ENCODE results near the gene SLC6A13.

SLC6A13 gene

GRCh38 chr12:254912-255311 is 7.7 kb downstream of the SLC6A13 start:
- peaks cover 65% of the 10 kb centered on the region for H3K4me1 Mint-ChIP-seq
- H3K9me3 Mint-ChIP-seq = no peaks in the 10 kb centered on the region
- TF ChIP-seq, protein P1, sequence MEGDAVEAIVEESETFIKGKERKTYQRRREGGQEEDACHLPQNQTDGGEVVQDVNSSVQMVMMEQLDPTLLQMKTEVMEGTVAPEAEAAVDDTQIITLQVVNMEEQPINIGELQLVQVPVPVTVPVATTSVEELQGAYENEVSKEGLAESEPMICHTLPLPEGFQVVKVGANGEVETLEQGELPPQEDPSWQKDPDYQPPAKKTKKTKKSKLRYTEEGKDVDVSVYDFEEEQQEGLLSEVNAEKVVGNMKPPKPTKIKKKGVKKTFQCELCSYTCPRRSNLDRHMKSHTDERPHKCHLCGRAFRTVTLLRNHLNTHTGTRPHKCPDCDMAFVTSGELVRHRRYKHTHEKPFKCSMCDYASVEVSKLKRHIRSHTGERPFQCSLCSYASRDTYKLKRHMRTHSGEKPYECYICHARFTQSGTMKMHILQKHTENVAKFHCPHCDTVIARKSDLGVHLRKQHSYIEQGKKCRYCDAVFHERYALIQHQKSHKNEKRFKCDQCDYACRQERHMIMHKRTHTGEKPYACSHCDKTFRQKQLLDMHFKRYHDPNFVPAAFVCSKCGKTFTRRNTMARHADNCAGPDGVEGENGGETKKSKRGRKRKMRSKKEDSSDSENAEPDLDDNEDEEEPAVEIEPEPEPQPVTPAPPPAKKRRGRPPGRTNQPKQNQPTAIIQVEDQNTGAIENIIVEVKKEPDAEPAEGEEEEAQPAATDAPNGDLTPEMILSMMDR (IDR thresholded peaks at IDR 0.05) = no peak
- peak overlapping the region; percentile 7 for H3K4me3 Mint-ChIP-seq
- H3K27me3 Mint-ChIP-seq (ENCODE audit: low read depth, poor library complexity) = peaks cover 35% of the 10 kb centered on the region
- H3K27ac Mint-ChIP-seq = no peak overlapping the region
- DNase-seq = no peak
- H3K36me3 Mint-ChIP-seq (ENCODE audit: low read depth) = no peaks in the 10 kb centered on the region

GRCh38 chr12:254039-254438 is 8.6 kb downstream of the SLC6A13 start:
- TF ChIP-seq, protein P1 (IDR thresholded peaks at IDR 0.05) = no peak
- peaks cover 32% of the 10 kb centered on the region for H3K27me3 Mint-ChIP-seq (ENCODE audit: low read depth, poor library complexity)
- DNase-seq = peak; percentile 30
- peaks cover 65% of the 10 kb centered on the region for H3K4me1 Mint-ChIP-seq
- no peaks in the 10 kb centered on the region for H3K36me3 Mint-ChIP-seq (ENCODE audit: low read depth)
- H3K4me3 Mint-ChIP-seq = no peak overlapping the region
- no peak overlapping the region for H3K27ac Mint-ChIP-seq
- peaks cover under 1% of the 10 kb centered on the region for H3K9me3 Mint-ChIP-seq

DNA sequence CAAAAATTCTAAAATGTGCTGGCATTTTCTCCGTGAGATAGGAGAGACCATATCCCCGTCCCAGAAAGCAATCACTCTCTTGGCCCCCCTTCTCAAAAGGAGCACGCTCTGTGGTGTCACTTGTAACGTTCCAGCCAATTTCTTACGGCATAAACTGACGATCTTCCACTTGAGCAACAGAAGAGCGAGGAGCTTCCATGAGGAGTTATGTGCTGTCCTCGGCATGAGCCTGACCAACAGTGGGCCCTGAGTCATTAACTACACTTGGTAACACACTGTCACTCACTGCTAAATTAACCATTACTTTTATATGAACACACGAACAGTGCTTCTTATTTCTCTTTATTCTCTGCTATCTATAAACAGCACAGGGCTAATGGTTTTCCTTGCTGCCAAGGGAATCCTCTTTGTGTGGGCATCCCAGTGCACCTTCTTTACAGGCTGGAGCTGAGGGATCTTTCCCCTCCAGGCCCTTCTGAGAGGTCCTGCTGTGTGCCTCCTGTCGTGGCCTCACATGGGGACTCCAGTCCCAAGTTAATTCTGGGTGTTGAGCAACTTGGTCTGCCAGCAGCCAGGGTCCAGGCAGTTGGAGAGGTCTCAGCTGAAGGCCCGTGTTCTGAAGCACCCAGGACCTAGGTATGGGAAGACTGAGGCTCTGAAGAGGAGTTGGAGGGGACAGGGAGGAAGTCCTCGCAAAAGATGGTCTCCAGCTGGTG is 9.4 kb downstream of the SLC6A13 start:
- H3K27ac Mint-ChIP-seq = no peak overlapping the region
- DNase-seq = no peak
- peaks cover 8% of the 10 kb centered on the region for H3K9me3 Mint-ChIP-seq
- peaks cover 65% of the 10 kb centered on the region for H3K4me1 Mint-ChIP-seq
- no peaks in the 10 kb centered on the region for H3K36me3 Mint-ChIP-seq (ENCODE audit: low read depth)
- TF ChIP-seq, protein P1 (IDR thresholded peaks at IDR 0.05) = no peak
- H3K4me3 Mint-ChIP-seq = peak overlapping the region; percentile 19
- H3K27me3 Mint-ChIP-seq (ENCODE audit: low read depth, poor library complexity) = peaks cover 28% of the 10 kb centered on the region

DNA sequence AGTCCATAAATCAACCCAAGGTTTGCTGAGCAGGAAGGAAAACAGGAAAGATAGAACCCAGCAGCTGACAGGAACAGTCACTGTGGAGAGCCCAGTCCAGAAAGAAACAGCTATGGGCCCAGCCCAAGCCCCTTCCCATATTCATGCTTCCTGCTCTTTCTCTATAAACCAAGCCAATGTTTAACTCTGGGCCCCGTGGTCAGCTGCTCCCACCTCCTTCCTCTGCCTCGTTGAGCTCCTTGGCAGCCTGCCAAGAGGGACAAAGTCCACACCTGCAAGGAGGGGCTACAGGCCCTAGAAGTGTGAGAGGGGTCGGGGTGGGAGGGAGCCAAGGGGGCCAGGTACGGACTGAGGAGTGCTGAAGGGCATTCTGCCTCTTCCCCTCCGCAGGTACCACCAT is 10.0 kb downstream of the SLC6A13 start:
- H3K27me3 Mint-ChIP-seq (ENCODE audit: low read depth, poor library complexity) = peaks cover 22% of the 10 kb centered on the region
- TF ChIP-seq, protein P1 (IDR thresholded peaks at IDR 0.05) = no peak
- peaks cover 15% of the 10 kb centered on the region for H3K9me3 Mint-ChIP-seq
- H3K27ac Mint-ChIP-seq = peak overlapping the region; percentile 58
- peaks cover 59% of the 10 kb centered on the region for H3K4me1 Mint-ChIP-seq
- no peaks in the 10 kb centered on the region for H3K36me3 Mint-ChIP-seq (ENCODE audit: low read depth)
- peak overlapping the region; percentile 2 for H3K4me3 Mint-ChIP-seq
- DNase-seq = no peak

- H3K4me1 Mint-ChIP-seq = peaks cover 12% of the 10 kb centered on the region
- TF ChIP-seq, protein P1 (IDR thresholded peaks at IDR 0.05) = no peak
- H3K36me3 Mint-ChIP-seq (ENCODE audit: low read depth) = peaks cover 3% of the 10 kb centered on the region
- DNase-seq = no peak
- no peak overlapping the region for H3K4me3 Mint-ChIP-seq
- H3K27ac Mint-ChIP-seq = no peak overlapping the region
- H3K9me3 Mint-ChIP-seq = peaks cover 36% of the 10 kb centered on the region
- peaks cover 27% of the 10 kb centered on the region for H3K27me3 Mint-ChIP-seq (ENCODE audit: low read depth, poor library complexity)
These were observed 15.4 kb downstream of the SLC6A13 start for GRCh38 chr12:247271-247670.

DNA sequence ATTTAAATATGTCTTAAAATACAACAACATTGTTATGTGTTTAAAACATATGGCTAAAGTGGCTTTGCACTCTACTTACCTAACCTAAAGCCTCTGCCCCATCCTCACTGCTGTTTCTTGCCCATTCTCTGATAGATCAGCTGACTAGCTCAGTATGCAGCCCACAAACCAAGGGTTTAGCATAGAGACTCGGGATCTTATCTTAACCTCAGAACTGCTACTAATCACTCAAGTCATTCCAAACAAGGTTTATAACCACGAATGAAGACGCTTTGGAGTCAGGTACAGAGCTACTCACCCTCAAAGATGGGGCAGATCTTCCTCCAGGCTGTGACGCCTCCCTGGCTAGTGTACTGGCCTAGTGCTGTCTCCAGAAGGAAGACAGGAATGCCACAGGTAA is 19.3 kb downstream of the SLC6A13 start:
- no peak for DNase-seq
- H3K36me3 Mint-ChIP-seq (ENCODE audit: low read depth) = peaks cover 3% of the 10 kb centered on the region
- H3K27ac Mint-ChIP-seq = no peak overlapping the region
- peaks cover 26% of the 10 kb centered on the region for H3K27me3 Mint-ChIP-seq (ENCODE audit: low read depth, poor library complexity)
- peaks cover 34% of the 10 kb centered on the region for H3K9me3 Mint-ChIP-seq
- TF ChIP-seq, protein P1 (IDR thresholded peaks at IDR 0.05) = no peak
- no peaks in the 10 kb centered on the region for H3K4me1 Mint-ChIP-seq
- H3K4me3 Mint-ChIP-seq = no peak overlapping the region
